ENCODE data around the gene SYK.
A peak's percentile ranks its signal among the peaks of the same experiment; 100 is the strongest.

Gene SYK

GRCh38 chr9:90822866-90823265, 21.2 kb downstream of the SYK start:
- Histone ChIP-seq H3K9me3 (ENCODE audit: insufficient read depth, low read length) (peaks cover 19% of the 10 kb centered on the region; the same call in 1 of the 2 replicates), H3K79me2 (ENCODE audit: low read length) (peaks cover 100% of the 10 kb centered on the region), H3K27me3 (ENCODE audit: low read depth, low read length) (no peaks in the 10 kb centered on the region), H3K9ac (ENCODE audit: low read length) (no peak overlapping the region), H3K27ac (ENCODE audit: low read length) (no peak overlapping the region), H3K4me2 (ENCODE audit: low read length) (no peak overlapping the region), H4K20me1 (ENCODE audit: insufficient read depth, low read length) (peaks cover 70% of the 10 kb centered on the region), H3K4me3 (ENCODE audit: low read length) (no peak overlapping the region), H3K4me1 (ENCODE audit: low read length) (peaks cover 35% of the 10 kb centered on the region), H3K36me3 (replicated peaks; ENCODE audit: low read depth, low read length) (peaks cover 82% of the 10 kb centered on the region), H2AFZ (ENCODE audit: low read depth, low read length) (no peak overlapping the region)
- no peak for TF ChIP-seq EZH2phosphoT487 (IDR thresholded peaks at IDR 0.05; ENCODE audit: low read depth)
- no peak for TF ChIP-seq CTCF (IDR thresholded peaks at IDR 0.05; ENCODE audit: low read depth, low read length)

- no peak overlapping the region for H2AFZ ChIP-seq (ENCODE audit: low read depth, low read length)
- H3K79me2 ChIP-seq (ENCODE audit: low read length): peaks cover 100% of the 10 kb centered on the region
- no peak overlapping the region for H3K4me3 ChIP-seq (ENCODE audit: low read length)
- H3K27me3 ChIP-seq (ENCODE audit: low read depth, low read length): no peaks in the 10 kb centered on the region
- no peak overlapping the region for H3K9ac ChIP-seq (ENCODE audit: low read length)
- H3K36me3 ChIP-seq (replicated peaks; ENCODE audit: low read depth, low read length): peaks cover 82% of the 10 kb centered on the region
- peaks cover 63% of the 10 kb centered on the region for H4K20me1 ChIP-seq (ENCODE audit: insufficient read depth, low read length)
- H3K9me3 ChIP-seq (ENCODE audit: insufficient read depth, low read length): peaks cover 22% of the 10 kb centered on the region; the same call in 1 of the 2 replicates
- H3K4me2 ChIP-seq (ENCODE audit: low read length): peak overlapping the region; percentile 98; the same call in 1 of the 2 replicates
- no peak for TF ChIP-seq CTCF (IDR thresholded peaks at IDR 0.05; ENCODE audit: low read depth, low read length)
- no peak for TF ChIP-seq EZH2phosphoT487 (IDR thresholded peaks at IDR 0.05; ENCODE audit: low read depth)
- peaks cover 62% of the 10 kb centered on the region for H3K4me1 ChIP-seq (ENCODE audit: low read length)
- H3K27ac ChIP-seq (ENCODE audit: low read length): peak overlapping the region; percentile 84
Observed at GRCh38 chr9:90825586-90825985, 24.0 kb downstream of the SYK start.

- Histone ChIP-seq H3K4me1 (ENCODE audit: low read length) (peaks cover 70% of the 10 kb centered on the region), H3K79me2 (ENCODE audit: low read length) (peaks cover 100% of the 10 kb centered on the region)
Observed at GRCh38 chr9:90826326-90827020, 24.9 kb downstream of the SYK start.

More at GRCh38 chr9:90826326-90827020, 24.9 kb downstream of the SYK start:
- H3K27ac ChIP-seq (ENCODE audit: low read length): peak overlapping the region; percentile 84
- peak overlapping the region; percentile 98 for H3K4me2 ChIP-seq (ENCODE audit: low read length)
- H3K9ac ChIP-seq (ENCODE audit: low read length): peak overlapping the region; percentile 57
- H3K36me3 ChIP-seq (replicated peaks; ENCODE audit: low read depth, low read length): peaks cover 82% of the 10 kb centered on the region
- H3K27me3 ChIP-seq (ENCODE audit: low read depth, low read length): no peaks in the 10 kb centered on the region
- no peak for TF ChIP-seq EZH2phosphoT487 (IDR thresholded peaks at IDR 0.05; ENCODE audit: low read depth)
- no peak for TF ChIP-seq CTCF (IDR thresholded peaks at IDR 0.05; ENCODE audit: low read depth, low read length)
- peak overlapping the region; percentile 80 for H3K4me3 ChIP-seq (ENCODE audit: low read length)
- peaks cover 61% of the 10 kb centered on the region for H4K20me1 ChIP-seq (ENCODE audit: insufficient read depth, low read length)
- peaks cover 22% of the 10 kb centered on the region; the same call in 1 of the 2 replicates for H3K9me3 ChIP-seq (ENCODE audit: insufficient read depth, low read length)
- no peak overlapping the region for H2AFZ ChIP-seq (ENCODE audit: low read depth, low read length)
